ENCODE data around the gene POLR1C. TPM values are rescaled to one million over a fixed set of nuclear protein-coding genes. Genes with fewer than 3 reads are reported as not detected.
A peak's percentile ranks its signal among the peaks of the same experiment; 100 is the strongest.

Gene POLR1C
- total RNA-seq, 1 experiment from 2014 or later = 75.4 TPM

DNA sequence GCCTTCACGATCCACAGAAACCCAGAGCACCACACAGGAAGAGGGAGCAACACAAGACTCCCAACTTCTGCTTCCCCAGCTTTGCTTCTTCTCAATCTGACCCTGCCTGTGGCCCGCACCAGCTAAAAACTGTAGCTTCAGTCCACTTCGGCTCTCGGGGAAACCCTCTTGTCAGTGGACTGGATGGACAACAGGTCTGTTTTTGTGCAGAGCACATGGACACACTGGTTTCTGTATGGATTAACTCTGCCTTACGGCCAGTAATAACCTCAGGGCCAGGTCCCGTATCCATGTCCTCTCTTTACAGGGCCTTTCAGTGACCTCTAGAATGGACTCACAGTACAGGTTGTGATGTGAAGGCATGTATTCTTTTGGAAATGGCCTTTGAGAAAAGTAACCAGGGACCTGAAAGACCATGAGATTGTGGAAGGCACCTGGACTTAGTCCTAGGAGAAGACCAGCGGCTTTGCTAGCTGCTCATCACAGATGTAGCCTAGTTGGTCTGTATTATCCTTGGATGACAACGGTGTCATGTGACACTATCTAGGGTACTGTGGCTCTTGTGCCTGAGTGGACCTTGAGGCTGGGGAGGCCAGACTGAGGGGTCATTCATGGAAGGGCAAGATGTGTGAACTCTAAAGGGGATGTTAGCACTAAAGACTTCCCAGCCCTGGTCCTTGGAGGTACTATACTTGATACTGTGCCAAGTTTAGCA lies 5.8 kb downstream of the POLR1C start:
- intact Hi-C loops (cut with micrococcal nuclease; ENCODE audit: unreplicated experiment) = no loop called here
- Histone ChIP-seq H3K4me1 (ENCODE audit: insufficient read depth, low read length, poor library complexity, severe bottlenecking) (no peaks in the 10 kb centered on the region), H3K27ac (ENCODE audit: low read depth, low read length, poor library complexity, severe bottlenecking) (no peak overlapping the region), H3K4me3 (ENCODE audit: low read depth, low read length, poor library complexity, severe bottlenecking) (no peak overlapping the region), H3K27me3 (replicated peaks; ENCODE audit: insufficient read depth, low read depth, low read length, poor library complexity) (no peaks in the 10 kb centered on the region), H3K36me3 (ENCODE audit: insufficient read depth, low read length, poor library complexity, severe bottlenecking) (peaks cover 86% of the 10 kb centered on the region), H3K9me3 (ENCODE audit: low read depth, low read length, poor library complexity, severe bottlenecking) (no peaks in the 10 kb centered on the region)
- TSS peak; percentile 22 for BruUV-seq (replicated peaks)
- TF ChIP-seq, protein P1, sequence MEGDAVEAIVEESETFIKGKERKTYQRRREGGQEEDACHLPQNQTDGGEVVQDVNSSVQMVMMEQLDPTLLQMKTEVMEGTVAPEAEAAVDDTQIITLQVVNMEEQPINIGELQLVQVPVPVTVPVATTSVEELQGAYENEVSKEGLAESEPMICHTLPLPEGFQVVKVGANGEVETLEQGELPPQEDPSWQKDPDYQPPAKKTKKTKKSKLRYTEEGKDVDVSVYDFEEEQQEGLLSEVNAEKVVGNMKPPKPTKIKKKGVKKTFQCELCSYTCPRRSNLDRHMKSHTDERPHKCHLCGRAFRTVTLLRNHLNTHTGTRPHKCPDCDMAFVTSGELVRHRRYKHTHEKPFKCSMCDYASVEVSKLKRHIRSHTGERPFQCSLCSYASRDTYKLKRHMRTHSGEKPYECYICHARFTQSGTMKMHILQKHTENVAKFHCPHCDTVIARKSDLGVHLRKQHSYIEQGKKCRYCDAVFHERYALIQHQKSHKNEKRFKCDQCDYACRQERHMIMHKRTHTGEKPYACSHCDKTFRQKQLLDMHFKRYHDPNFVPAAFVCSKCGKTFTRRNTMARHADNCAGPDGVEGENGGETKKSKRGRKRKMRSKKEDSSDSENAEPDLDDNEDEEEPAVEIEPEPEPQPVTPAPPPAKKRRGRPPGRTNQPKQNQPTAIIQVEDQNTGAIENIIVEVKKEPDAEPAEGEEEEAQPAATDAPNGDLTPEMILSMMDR (conservative IDR thresholded peaks at IDR 0.05; ENCODE audit: low read depth, low read length) = no peak
- TF ChIP-seq EZH2 (IDR thresholded peaks at IDR 0.05; ENCODE audit: borderline replicate concordance, low read depth, low read length, poor library complexity, severe bottlenecking) = no peak
- CTCF ChIA-PET = no interaction called here
- POLR2A ChIA-PET (ENCODE audit: low non-redundant PET) = interaction anchor here (0.6 kb wide), 1 partner anchor 9 kb away, joined by 5 read pairs; no protein-coding TSS in a partner anchor
- DNase-seq (ENCODE audit: low spot score) = no peak

DNA sequence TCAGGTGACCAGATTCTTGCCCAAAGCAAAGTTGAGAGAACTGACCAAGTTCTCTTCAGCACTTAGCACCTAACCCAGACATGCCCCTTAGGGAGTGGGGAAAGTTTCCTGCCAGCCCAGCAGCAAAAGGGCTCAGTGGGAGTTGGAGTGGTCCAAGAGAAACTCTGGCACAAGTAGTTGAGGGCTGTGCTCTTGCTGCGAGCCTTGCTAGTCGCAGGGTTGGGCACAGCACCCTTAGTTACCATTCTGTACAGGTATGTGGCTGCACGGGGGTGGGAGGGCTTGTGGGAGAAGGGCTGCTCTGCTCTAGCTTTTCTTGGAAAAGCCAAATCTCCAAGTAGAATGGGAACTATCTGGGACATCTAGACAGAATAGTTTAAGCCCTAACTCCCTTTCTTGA lies 6.4 kb downstream of the POLR1C start:
- H3K4me3 ChIP-seq (ENCODE audit: low read depth, low read length, poor library complexity, severe bottlenecking) = no peak overlapping the region
- no peaks in the 10 kb centered on the region for H3K4me1 ChIP-seq (ENCODE audit: insufficient read depth, low read length, poor library complexity, severe bottlenecking)

DNA sequence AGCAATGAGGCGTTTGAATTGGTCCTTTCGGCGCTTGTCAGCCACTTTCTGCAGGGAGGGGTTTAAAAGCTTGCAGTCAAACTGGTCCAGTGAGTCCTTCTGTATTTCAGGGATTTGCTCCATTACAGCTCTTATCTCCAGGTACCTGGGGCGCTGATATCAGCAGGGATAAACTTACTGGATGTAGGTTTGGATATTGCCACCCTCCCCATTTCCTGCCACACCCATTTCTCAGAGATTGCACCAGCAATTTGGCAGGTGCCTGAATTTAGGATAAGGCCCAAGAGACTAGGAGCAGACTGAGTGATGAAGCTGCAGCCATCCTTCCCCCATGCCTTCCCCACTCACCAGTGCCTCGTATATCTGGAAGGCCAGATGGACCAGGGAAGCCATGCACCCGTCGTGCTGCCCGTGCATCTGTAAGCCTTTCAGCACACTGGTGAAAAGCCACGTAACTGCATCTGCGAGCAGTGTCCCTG lies 7.6 kb downstream of the POLR1C start:
- CTCF ChIA-PET = no interaction called here
- intact Hi-C loops (cut with micrococcal nuclease; ENCODE audit: unreplicated experiment) = no loop called here
- no peak overlapping the region for H3K4me3 ChIP-seq (ENCODE audit: low read depth, low read length, poor library complexity, severe bottlenecking)
- H3K9me3 ChIP-seq (ENCODE audit: low read depth, low read length, poor library complexity, severe bottlenecking) = no peaks in the 10 kb centered on the region
- no peak for DNase-seq (ENCODE audit: low spot score)
- POLR2A ChIA-PET (ENCODE audit: low non-redundant PET) = no interaction called here
- no peak overlapping the region for H3K27ac ChIP-seq (ENCODE audit: low read depth, low read length, poor library complexity, severe bottlenecking)
- H3K4me1 ChIP-seq (ENCODE audit: insufficient read depth, low read length, poor library complexity, severe bottlenecking) = no peaks in the 10 kb centered on the region
- TF ChIP-seq EZH2 (IDR thresholded peaks at IDR 0.05; ENCODE audit: borderline replicate concordance, low read depth, low read length, poor library complexity, severe bottlenecking) = no peak
- TF ChIP-seq, protein P1 (conservative IDR thresholded peaks at IDR 0.05; ENCODE audit: low read depth, low read length) = no peak
- peaks cover 99% of the 10 kb centered on the region for H3K36me3 ChIP-seq (ENCODE audit: insufficient read depth, low read length, poor library complexity, severe bottlenecking)
- BruUV-seq (replicated peaks) = no TSS peak
- H3K27me3 ChIP-seq (replicated peaks; ENCODE audit: insufficient read depth, low read depth, low read length, poor library complexity) = no peaks in the 10 kb centered on the region

More for the DNA sequence above, 6.4 kb downstream of the POLR1C start:
- intact Hi-C loops (cut with micrococcal nuclease; ENCODE audit: unreplicated experiment) = no loop called here
- ChIA-PET POLR2A (ENCODE audit: low non-redundant PET) (no interaction called here), CTCF (no interaction called here)
- no peak for DNase-seq (ENCODE audit: low spot score)
- no peaks in the 10 kb centered on the region for H3K27me3 ChIP-seq (replicated peaks; ENCODE audit: insufficient read depth, low read depth, low read length, poor library complexity)
- no peak overlapping the region for H3K27ac ChIP-seq (ENCODE audit: low read depth, low read length, poor library complexity, severe bottlenecking)
- H3K36me3 ChIP-seq (ENCODE audit: insufficient read depth, low read length, poor library complexity, severe bottlenecking) = peaks cover 92% of the 10 kb centered on the region
- BruUV-seq (replicated peaks) = no TSS peak
- TF ChIP-seq, protein P1 (conservative IDR thresholded peaks at IDR 0.05; ENCODE audit: low read depth, low read length) = no peak
- no peak for TF ChIP-seq EZH2 (IDR thresholded peaks at IDR 0.05; ENCODE audit: borderline replicate concordance, low read depth, low read length, poor library complexity, severe bottlenecking)
- H3K9me3 ChIP-seq (ENCODE audit: low read depth, low read length, poor library complexity, severe bottlenecking) = no peaks in the 10 kb centered on the region

Data from A673 (cell line).